ENCODE results near the gene DECR2.

DECR2 gene

GRCh38 chr16:400061-400591 lies 1.6 kb upstream of the DECR2 start:
- no peak for ATAC-seq
- TF ChIP-seq SNAI2 (CRISPR knock-in tag; IDR thresholded peaks at IDR 0.05), result no peak
- TF ChIP-seq POU6F1 (CRISPR knock-in tag; IDR thresholded peaks at IDR 0.05; ENCODE audit: borderline replicate concordance, low read depth), result no peak
- TF ChIP-seq ESRRG (CRISPR knock-in tag; IDR thresholded peaks at IDR 0.05), result no peak
- no peak for TF ChIP-seq CREB5 (CRISPR knock-in tag; IDR thresholded peaks at IDR 0.05; ENCODE audit: low read depth)
- no peak for TF ChIP-seq RARB (CRISPR knock-in tag; IDR thresholded peaks at IDR 0.05)
- no peak for TF ChIP-seq ZNF565 (CRISPR knock-in tag; conservative IDR thresholded peaks at IDR 0.05; ENCODE audit: low read depth)

- ATAC-seq, result no peak
- TF ChIP-seq ZFP3 (CRISPR knock-in tag; IDR thresholded peaks at IDR 0.05), result no peak
- no peak for TF ChIP-seq PATZ1 (CRISPR knock-in tag; IDR thresholded peaks at IDR 0.05; ENCODE audit: borderline replicate concordance)
- no peak for TF ChIP-seq SNAI2 (CRISPR knock-in tag; IDR thresholded peaks at IDR 0.05)
- no peak for TF ChIP-seq CSRNP3 (CRISPR knock-in tag; IDR thresholded peaks at IDR 0.05)
- TF ChIP-seq TOX (CRISPR knock-in tag; IDR thresholded peaks at IDR 0.05; ENCODE audit: borderline replicate concordance), result no peak
These were observed 3.3 kb downstream of the DECR2 start for GRCh38 chr16:404971-405486.

- no peak for ATAC-seq
- TF ChIP-seq ISL1 (CRISPR knock-in tag; IDR thresholded peaks at IDR 0.05), result no peak
- no peak for TF ChIP-seq GLIS3 (CRISPR knock-in tag; IDR thresholded peaks at IDR 0.05)
- no peak for TF ChIP-seq TOX (CRISPR knock-in tag; IDR thresholded peaks at IDR 0.05; ENCODE audit: borderline replicate concordance)
- TF ChIP-seq ZFP3 (CRISPR knock-in tag; IDR thresholded peaks at IDR 0.05), result no peak
- TF ChIP-seq ZNF70 (CRISPR knock-in tag; IDR thresholded peaks at IDR 0.05), result no peak
- TF ChIP-seq ZNF565 (CRISPR knock-in tag; conservative IDR thresholded peaks at IDR 0.05; ENCODE audit: low read depth), result no peak
- TF ChIP-seq RARB (CRISPR knock-in tag; IDR thresholded peaks at IDR 0.05), result no peak
- no peak for TF ChIP-seq PPARA (CRISPR knock-in tag; IDR thresholded peaks at IDR 0.05; ENCODE audit: borderline replicate concordance)
- no peak for TF ChIP-seq TCF4 (CRISPR knock-in tag; IDR thresholded peaks at IDR 0.05; ENCODE audit: borderline replicate concordance)
- no peak for TF ChIP-seq ZFP30 (CRISPR knock-in tag; IDR thresholded peaks at IDR 0.05)
- TF ChIP-seq ARNTL (CRISPR knock-in tag; IDR thresholded peaks at IDR 0.05; ENCODE audit: borderline replicate concordance, low read depth), result no peak
- no peak for TF ChIP-seq BACH2 (CRISPR knock-in tag; IDR thresholded peaks at IDR 0.05; ENCODE audit: borderline replicate concordance)
- TF ChIP-seq ESRRG (CRISPR knock-in tag; IDR thresholded peaks at IDR 0.05), result no peak
- no peak for TF ChIP-seq POU6F1 (CRISPR knock-in tag; IDR thresholded peaks at IDR 0.05; ENCODE audit: borderline replicate concordance, low read depth)
- no peak for TF ChIP-seq PATZ1 (CRISPR knock-in tag; IDR thresholded peaks at IDR 0.05; ENCODE audit: borderline replicate concordance)
- no peak for TF ChIP-seq CREB5 (CRISPR knock-in tag; IDR thresholded peaks at IDR 0.05; ENCODE audit: low read depth)
- no peak for TF ChIP-seq TSHZ2 (CRISPR knock-in tag; IDR thresholded peaks at IDR 0.05)
- no peak for TF ChIP-seq CSDC2 (CRISPR knock-in tag; IDR thresholded peaks at IDR 0.05)
These were observed 4.1 kb downstream of the DECR2 start for GRCh38 chr16:405548-406506.

Measured in SK-N-SH treated with all-trans-retinoic acid at 6 μM for 48 hours (cell line).